Activated T-cell treated with anti-CD3 and anti-CD28 coated beads, Interleukin-2, amount 50 U/mL, for 4 hours (primary cell): ENCODE results near the gene KCTD18. TPM values are rescaled to one million over a fixed set of nuclear protein-coding genes. Genes with fewer than 3 reads are reported as not detected.
A peak's percentile ranks its signal among the peaks of the same experiment; 100 is the strongest.

Experiments
- ATAC-seq, 2 donors: fragments of 200-7000 bp; cut with Tn5 transposase; one replicate each; pipeline ENCODE4 v1.10.0; 2021
- DNase-seq: peaks from one replicate; pipeline ENCODE4 v3.0.0-alpha.2; 2020
- H3K27me3 Mint-ChIP-seq: one replicate; pipeline ENCODE4 v1.8.0; 2021; ENCODE audit warnings: low read depth, mixed read lengths
- H3K36me3 Mint-ChIP-seq: one replicate; pipeline ENCODE4 v1.8.0; 2022; ENCODE audit warnings: mixed read lengths; ENCODE audit not compliant: insufficient read depth
- H3K4me1 Mint-ChIP-seq: one replicate; pipeline ENCODE4 v1.8.0; 2021; ENCODE audit warnings: low read depth, mixed read lengths
- H3K4me3 Mint-ChIP-seq: one replicate; pipeline ENCODE4 v1.8.0; 2021; ENCODE audit warnings: mild to moderate bottlenecking, moderate library complexity, mixed read lengths
- H3K9me3 Mint-ChIP-seq: one replicate; pipeline ENCODE4 v1.8.0; 2021; ENCODE audit warnings: mixed read lengths
- total RNA-seq, 3 donors: library from RNA; stranded (reverse); gene quantifications; one replicate each; pipeline ENCODE4 v1.2.1, GENCODE V29; 2021

Gene KCTD18
- total RNA-seq, 3 donors from 2014 or later: 11.7 to 12.9 (median 12.7) TPM

- ATAC-seq (peak; percentile 75 to 84), DNase-seq (no peak)
- H3K4me3 Mint-ChIP-seq: no peak overlapping the region
- H3K9me3 Mint-ChIP-seq: no peaks in the 10 kb centered on the region
- no peaks in the 10 kb centered on the region for H3K27me3 Mint-ChIP-seq
- H3K4me1 Mint-ChIP-seq: peaks cover 25% of the 10 kb centered on the region
- peaks cover 8% of the 10 kb centered on the region for H3K36me3 Mint-ChIP-seq
These were observed 54.7 kb downstream of the KCTD18 start for GRCh38 chr2:200454927-200455801.

DNA sequence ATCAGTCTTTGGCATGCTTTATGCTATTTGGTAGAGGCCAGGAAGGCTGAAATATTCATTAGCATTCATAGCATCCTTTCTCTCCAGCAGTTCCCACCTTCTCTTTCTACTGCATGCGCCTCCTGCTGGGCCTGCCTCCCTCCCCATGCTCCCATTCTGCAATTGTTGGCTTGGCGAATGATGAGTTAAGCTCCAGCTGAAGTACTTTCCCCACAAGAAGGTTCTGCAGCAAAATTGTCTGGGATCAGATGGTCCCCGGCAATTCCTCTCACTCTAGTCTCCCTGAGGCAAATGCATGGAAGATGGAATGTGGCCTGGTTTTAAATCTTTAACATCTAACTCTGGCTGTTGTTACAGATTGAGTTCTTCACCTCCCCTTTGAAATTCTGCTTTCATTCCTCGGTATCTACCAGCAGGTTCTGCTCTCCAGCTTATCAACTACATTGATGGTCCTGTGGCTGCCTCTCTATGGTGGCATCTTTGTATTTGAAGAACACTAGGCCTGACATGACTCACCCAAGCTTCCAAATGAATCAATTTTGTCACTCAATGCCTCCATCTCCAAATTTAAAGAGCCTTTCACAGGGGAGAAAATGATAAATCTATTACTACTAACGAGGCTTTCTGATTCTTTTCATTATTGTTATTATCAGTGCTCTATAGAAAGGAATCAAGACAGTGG, 55.9 kb downstream of the KCTD18 start:
- H3K9me3 Mint-ChIP-seq: no peaks in the 10 kb centered on the region
- DNase-seq (no peak), ATAC-seq (no peak)
- H3K4me3 Mint-ChIP-seq: no peak overlapping the region
- peaks cover 25% of the 10 kb centered on the region for H3K4me1 Mint-ChIP-seq
- H3K27me3 Mint-ChIP-seq: no peaks in the 10 kb centered on the region
- peaks cover 8% of the 10 kb centered on the region for H3K36me3 Mint-ChIP-seq

DNA sequence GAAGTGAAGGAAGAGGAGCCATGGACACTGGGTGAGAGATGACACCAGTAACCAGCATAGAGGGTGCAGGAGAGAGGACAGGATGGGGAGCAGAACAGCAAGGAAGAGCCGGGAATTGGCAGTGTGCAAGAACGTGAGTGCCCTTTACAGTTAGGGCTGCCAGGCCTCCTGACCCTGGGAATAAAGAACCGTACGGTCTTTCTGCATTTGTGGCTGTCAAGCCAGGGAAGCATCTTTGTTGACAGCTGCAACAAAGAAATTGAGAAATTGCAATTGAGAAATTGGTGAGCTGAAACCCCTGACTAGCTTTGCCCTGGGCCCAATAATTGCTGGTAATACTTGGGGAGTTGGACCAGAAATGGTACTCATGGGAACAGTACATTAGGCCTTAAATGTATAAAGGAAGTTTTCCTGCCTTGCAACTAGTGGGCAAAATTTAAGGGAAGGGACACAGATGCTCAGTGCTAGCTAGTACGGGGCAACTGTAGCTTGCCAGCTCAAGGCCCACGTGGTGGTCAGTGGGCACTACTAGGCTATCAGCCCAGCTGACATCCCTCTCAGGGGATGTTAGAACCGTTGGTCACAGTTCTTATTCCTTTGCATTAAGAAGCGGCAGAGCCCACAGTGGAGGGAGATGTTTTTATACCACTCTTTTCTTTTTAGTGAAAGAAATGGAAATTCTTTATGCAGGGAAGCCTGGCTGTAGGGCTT, 56.6 kb downstream of the KCTD18 start:
- no peak overlapping the region for H3K4me3 Mint-ChIP-seq
- no peaks in the 10 kb centered on the region for H3K27me3 Mint-ChIP-seq
- H3K36me3 Mint-ChIP-seq: peaks cover 8% of the 10 kb centered on the region
- no peak for ATAC-seq
- H3K4me1 Mint-ChIP-seq: peaks cover 28% of the 10 kb centered on the region
- no peaks in the 10 kb centered on the region for H3K9me3 Mint-ChIP-seq
- DNase-seq: no peak

DNA sequence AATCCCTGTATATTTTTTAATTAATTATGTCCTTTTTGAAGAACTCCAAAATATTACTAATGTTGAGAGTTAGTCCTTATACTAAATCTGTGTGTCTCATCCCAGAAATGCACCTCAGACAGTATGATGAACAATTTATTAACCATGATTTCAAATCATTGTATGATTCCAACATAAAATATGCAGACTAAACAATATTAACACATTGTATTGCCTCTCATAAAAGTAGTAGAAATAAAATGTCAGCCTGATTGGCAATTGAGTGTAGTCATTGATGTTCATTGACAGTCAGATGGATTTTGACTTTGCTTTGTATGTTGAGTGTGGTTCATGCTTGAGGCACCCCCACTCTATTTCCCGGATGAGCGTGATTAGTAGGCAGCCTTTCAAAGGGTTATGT, 57.5 kb downstream of the KCTD18 start:
- Mint-ChIP-seq H3K27me3 (no peaks in the 10 kb centered on the region), H3K4me3 (no peak overlapping the region), H3K9me3 (no peaks in the 10 kb centered on the region), H3K36me3 (peaks cover 8% of the 10 kb centered on the region), H3K4me1 (peaks cover 28% of the 10 kb centered on the region)
- no peak for DNase-seq
- no peak for ATAC-seq

GRCh38 chr2:200451511-200451910, 58.4 kb downstream of the KCTD18 start:
- H3K9me3 Mint-ChIP-seq: no peaks in the 10 kb centered on the region
- H3K4me3 Mint-ChIP-seq: no peak overlapping the region
- DNase-seq: no peak
- peaks cover 30% of the 10 kb centered on the region for H3K4me1 Mint-ChIP-seq
- no peaks in the 10 kb centered on the region for H3K27me3 Mint-ChIP-seq
- H3K36me3 Mint-ChIP-seq: peaks cover 5% of the 10 kb centered on the region
- ATAC-seq: no peak

DNA sequence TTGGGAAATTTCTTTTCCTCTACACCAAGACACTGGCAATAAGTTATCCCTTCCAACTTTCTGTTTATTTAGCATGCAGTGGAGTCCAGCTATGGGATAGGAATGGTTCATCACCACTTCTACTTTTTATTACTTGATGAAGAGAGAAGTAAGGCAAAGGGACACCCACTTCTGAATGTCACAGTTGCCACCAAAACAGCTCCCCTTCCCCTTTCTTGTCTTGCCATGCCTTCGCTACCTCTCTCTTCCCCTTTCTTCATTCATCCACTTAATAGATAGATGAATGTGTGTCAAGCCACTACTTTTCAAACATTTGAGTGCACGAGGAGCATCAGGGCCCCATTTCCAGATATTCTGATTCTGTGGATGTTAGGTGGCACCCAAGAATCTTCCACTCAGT, 59.6 kb downstream of the KCTD18 start:
- Mint-ChIP-seq H3K4me3 (no peak overlapping the region), H3K27me3 (no peaks in the 10 kb centered on the region), H3K9me3 (no peaks in the 10 kb centered on the region), H3K4me1 (peaks cover 21% of the 10 kb centered on the region), H3K36me3 (peaks cover 5% of the 10 kb centered on the region)
- DNase-seq (no peak), ATAC-seq (no peak)

DNA sequence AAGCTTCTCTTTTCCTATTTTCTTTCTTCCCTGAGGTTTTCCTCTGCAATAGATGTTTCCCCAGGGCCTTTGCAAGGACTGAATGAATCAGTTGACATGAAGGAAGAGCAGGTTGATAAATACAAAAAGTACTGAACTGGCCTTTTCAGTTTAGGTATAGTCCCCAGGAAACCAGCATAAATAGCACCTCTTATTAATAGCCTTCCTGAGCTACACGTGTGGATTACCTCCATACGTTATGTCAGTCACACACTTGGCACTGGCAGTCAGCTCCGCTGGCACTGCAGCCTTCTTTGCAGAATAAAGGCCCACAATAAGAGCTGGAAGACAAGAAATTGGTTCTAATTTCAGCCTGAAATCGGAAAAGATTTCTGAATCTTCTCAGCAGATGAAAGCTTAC, 60.7 kb downstream of the KCTD18 start:
- Mint-ChIP-seq H3K27me3 (no peaks in the 10 kb centered on the region), H3K36me3 (peaks cover 5% of the 10 kb centered on the region), H3K4me1 (peaks cover 14% of the 10 kb centered on the region), H3K4me3 (no peak overlapping the region), H3K9me3 (no peaks in the 10 kb centered on the region)
- DNase-seq: no peak
- ATAC-seq: no peak

GRCh38 chr2:200448455-200448854, 61.4 kb downstream of the KCTD18 start:
- no peaks in the 10 kb centered on the region for H3K9me3 Mint-ChIP-seq
- peaks cover 12% of the 10 kb centered on the region for H3K4me1 Mint-ChIP-seq
- H3K4me3 Mint-ChIP-seq: no peak overlapping the region
- no peaks in the 10 kb centered on the region for H3K27me3 Mint-ChIP-seq
- ATAC-seq (no peak), DNase-seq (no peak)
- H3K36me3 Mint-ChIP-seq: peaks cover 5% of the 10 kb centered on the region

GRCh38 chr2:200447139-200447855, 62.6 kb downstream of the KCTD18 start:
- no peak for DNase-seq
- peaks cover 12% of the 10 kb centered on the region for H3K4me1 Mint-ChIP-seq
- ATAC-seq: no peak
- H3K36me3 Mint-ChIP-seq: peaks cover 5% of the 10 kb centered on the region
- H3K9me3 Mint-ChIP-seq: no peaks in the 10 kb centered on the region
- no peak overlapping the region for H3K4me3 Mint-ChIP-seq
- H3K27me3 Mint-ChIP-seq: no peaks in the 10 kb centered on the region

- H3K36me3 Mint-ChIP-seq: peaks cover 9% of the 10 kb centered on the region
- DNase-seq: no peak
- H3K4me1 Mint-ChIP-seq: peaks cover 12% of the 10 kb centered on the region
- H3K4me3 Mint-ChIP-seq: no peak overlapping the region
- ATAC-seq: no peak
- no peaks in the 10 kb centered on the region for H3K9me3 Mint-ChIP-seq
- H3K27me3 Mint-ChIP-seq: no peaks in the 10 kb centered on the region
These were observed 63.3 kb downstream of the KCTD18 start for GRCh38 chr2:200446612-200447011.

- ATAC-seq: no peak
- Mint-ChIP-seq H3K36me3 (peaks cover 8% of the 10 kb centered on the region), H3K4me3 (no peak overlapping the region)
These were observed 64.6 kb downstream of the KCTD18 start for GRCh38 chr2:200445284-200445683.

GRCh38 chr2:200444530-200444929, 65.3 kb downstream of the KCTD18 start:
- peaks cover 7% of the 10 kb centered on the region for H3K36me3 Mint-ChIP-seq
- H3K4me1 Mint-ChIP-seq: peaks cover 10% of the 10 kb centered on the region
- H3K27me3 Mint-ChIP-seq: no peaks in the 10 kb centered on the region
- H3K4me3 Mint-ChIP-seq: no peak overlapping the region
- H3K9me3 Mint-ChIP-seq: no peaks in the 10 kb centered on the region
- ATAC-seq: no peak
- no peak for DNase-seq

More at GRCh38 chr2:200445284-200445683, 64.6 kb downstream of the KCTD18 start:
- Mint-ChIP-seq H3K9me3 (no peaks in the 10 kb centered on the region), H3K27me3 (no peaks in the 10 kb centered on the region), H3K4me1 (peaks cover 10% of the 10 kb centered on the region)
- no peak for DNase-seq

DNA sequence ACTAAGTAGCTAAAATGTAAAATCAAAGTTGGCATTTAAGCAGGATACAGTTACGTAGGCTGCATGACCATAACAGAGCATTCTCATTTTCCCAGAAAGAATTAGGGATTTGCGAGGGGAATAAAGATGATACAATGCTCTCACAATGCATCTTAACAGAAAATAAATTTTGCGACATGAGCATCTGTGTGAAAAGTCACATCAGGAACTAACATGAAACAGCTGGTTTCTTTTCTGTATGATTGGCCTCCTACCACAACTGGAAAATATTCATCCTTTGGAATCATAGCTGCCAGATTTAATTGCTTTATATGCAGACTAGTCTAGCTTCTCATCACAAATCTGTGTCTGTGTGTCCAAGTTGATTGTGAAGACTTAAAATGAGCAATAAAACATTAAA, 66.0 kb downstream of the KCTD18 start:
- Mint-ChIP-seq H3K27me3 (no peaks in the 10 kb centered on the region), H3K36me3 (peaks cover 7% of the 10 kb centered on the region), H3K9me3 (no peaks in the 10 kb centered on the region), H3K4me1 (peaks cover 10% of the 10 kb centered on the region), H3K4me3 (no peak overlapping the region)
- no peak for ATAC-seq
- DNase-seq: no peak

- DNase-seq (no peak), ATAC-seq (no peak)
- peaks cover 7% of the 10 kb centered on the region for H3K36me3 Mint-ChIP-seq
- H3K9me3 Mint-ChIP-seq: no peaks in the 10 kb centered on the region
- H3K4me3 Mint-ChIP-seq: no peak overlapping the region
- H3K4me1 Mint-ChIP-seq: peaks cover 7% of the 10 kb centered on the region
- no peaks in the 10 kb centered on the region for H3K27me3 Mint-ChIP-seq
These were observed 66.5 kb downstream of the KCTD18 start for GRCh38 chr2:200443376-200443775.
